ENCODE results near the gene KCND2.

DNA sequence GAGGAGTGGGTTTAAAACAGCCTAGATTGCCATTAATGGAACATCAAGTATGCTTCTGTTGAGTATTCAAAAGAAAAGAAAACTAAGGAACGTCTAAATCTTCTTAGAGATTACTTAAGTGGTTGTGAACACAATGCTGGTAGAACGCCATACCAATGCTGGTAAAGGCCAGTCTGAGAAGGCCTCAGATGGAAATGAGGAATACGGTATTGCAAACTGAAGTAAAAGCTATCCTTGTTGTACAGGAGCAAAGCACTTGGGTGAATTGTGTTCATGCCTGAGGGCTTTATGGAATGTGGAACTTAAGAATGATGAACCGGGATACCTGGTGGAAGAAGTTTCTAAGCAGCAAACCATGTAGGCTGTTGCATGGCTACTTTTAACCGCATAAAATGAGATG, 208.0 kb downstream of the KCND2 start:
- no peak for TF ChIP-seq POLR2AphosphoS5 (IDR thresholded peaks at IDR 0.05; ENCODE audit: low read depth, low read length)
- TF ChIP-seq TAF1 (IDR thresholded peaks at IDR 0.05; ENCODE audit: borderline replicate concordance, insufficient read depth, low read length) = no peak

All from PFSK-1 (cell line).